Testis (tissue), 2 donors: ENCODE results near the gene SRGAP2B.
"Not testable (repeated sequence)": the region's sequence is repeated elsewhere in the genome, so short reads cannot be mapped to it uniquely, and the experiment has no call there.

Experiments used
- CTCF ChIP-seq, 3 experiments: fragments of 450-650 bp in 2 of 3; fragments of 200-600 bp in 1 of 3; sonication (generic) in 1 of 3; IDR thresholded peaks; one replicate each; pipeline ENCODE4 v1.5.1; 2016 to 2019; ENCODE audit warnings: antibody characterized with exemption in 3 of 3, mild to moderate bottlenecking in 2 of 3, moderate library complexity in 1 of 3
- POLR2A ChIP-seq: fragments of 450-650 bp; IDR thresholded peaks from one replicate; pipeline ENCODE4 v1.6.1; 2017; ENCODE audit warnings: antibody characterized with exemption, mild to moderate bottlenecking, moderate library complexity

- not testable (repeated sequence) for TF ChIP-seq CTCF (IDR thresholded peaks at IDR 0.05); POLR2A
Measured at GRCh38 chr1:145125112-145125511, 30.0 kb upstream of the SRGAP2B start.
